GM21717 (cell line): ENCODE data around the gene CPAMD8.

Experiments used
- ATAC-seq: cut with Tn5 transposase; IDR thresholded peaks from one replicate; pipeline ENCODE4 v1.9.1; 2021; ENCODE audit warnings: mild to moderate bottlenecking, moderate library complexity; ENCODE audit not compliant: unreplicated experiment

CPAMD8 gene

GRCh38 chr19:16896146-16897028, 130.2 kb downstream of the CPAMD8 start:
- no peak for ATAC-seq

GRCh38 chr19:16895467-16896145, 131.0 kb downstream of the CPAMD8 start:
- ATAC-seq, result no peak

GRCh38 chr19:16894080-16894479, 132.5 kb downstream of the CPAMD8 start:
- no peak for ATAC-seq

GRCh38 chr19:16893686-16893989, 133.0 kb downstream of the CPAMD8 start:
- no peak for ATAC-seq

GRCh38 chr19:16892868-16893685, 133.5 kb downstream of the CPAMD8 start:
- no peak for ATAC-seq

- no peak for ATAC-seq
These were observed 134.2 kb downstream of the CPAMD8 start for GRCh38 chr19:16892436-16892835.

- ATAC-seq, result no peak
These were observed 134.8 kb downstream of the CPAMD8 start for GRCh38 chr19:16891696-16892382.

- ATAC-seq, result no peak
These were observed 136.0 kb downstream of the CPAMD8 start for GRCh38 chr19:16890461-16891184.

GRCh38 chr19:16889883-16890460, 136.6 kb downstream of the CPAMD8 start:
- no peak for ATAC-seq

- ATAC-seq, result no peak
These were observed 137.2 kb downstream of the CPAMD8 start for GRCh38 chr19:16889366-16889882.

GRCh38 chr19:16888629-16889365, 137.8 kb downstream of the CPAMD8 start, which contains the start of gene F2RL3:
F2RL3 (plus strand) TSS chr19:16888999; CDS start chr19:16889190, 191 bp downstream.
- ATAC-seq, result no peak

GRCh38 chr19:16887353-16888265, 139.0 kb downstream of the CPAMD8 start:
- no peak for ATAC-seq

- ATAC-seq, result no peak
These were observed 140.2 kb downstream of the CPAMD8 start for GRCh38 chr19:16886305-16886880.

- ATAC-seq, result no peak
These were observed 141.4 kb downstream of the CPAMD8 start for GRCh38 chr19:16885166-16885565.

GRCh38 chr19:16883522-16883921, 143.1 kb downstream of the CPAMD8 start:
- ATAC-seq, result no peak

GRCh38 chr19:16882146-16882545, 144.5 kb downstream of the CPAMD8 start:
- ATAC-seq, result no peak

- no peak for ATAC-seq
These were observed 145.6 kb downstream of the CPAMD8 start for GRCh38 chr19:16880884-16881554.
